Progenitor cell of endocrine pancreas (in vitro differentiated cells): ENCODE measurements around the gene LDHB. TPM values are rescaled to one million over a fixed set of nuclear protein-coding genes. Genes with fewer than 3 reads are reported as not detected.
"Not testable (repeated sequence)": the region's sequence is repeated elsewhere in the genome, so short reads cannot be mapped to it uniquely, and the experiment has no call there.

Experiments
- DNase-seq: peaks from one replicate; pipeline ENCODE4 v3.0.0; 2021; ENCODE audit warnings: low spot score; ENCODE audit not compliant: unreplicated experiment
- H3K27ac Mint-ChIP-seq: 2 replicates; pipeline ENCODE4 v1.8.0; 2021; ENCODE audit warnings: mild to moderate bottlenecking, moderate library complexity, mixed read lengths
- H3K27me3 Mint-ChIP-seq: 2 replicates; pipeline ENCODE4 v1.8.0; 2021; ENCODE audit warnings: mixed read lengths
- H3K36me3 Mint-ChIP-seq: 2 replicates; pipeline ENCODE4 v1.8.0; 2022; ENCODE audit warnings: mixed read lengths; ENCODE audit not compliant: insufficient read depth
- H3K4me1 Mint-ChIP-seq: 2 replicates; pipeline ENCODE4 v1.8.0; 2021; ENCODE audit warnings: low read depth, mixed read lengths
- H3K4me3 Mint-ChIP-seq: 2 replicates; pipeline ENCODE4 v1.8.0; 2021; ENCODE audit warnings: low read depth, mild to moderate bottlenecking, moderate library complexity, mixed read lengths
- H3K9me3 Mint-ChIP-seq: 2 replicates; pipeline ENCODE4 v1.8.0; 2021; ENCODE audit warnings: low read depth, mixed read lengths
- total RNA-seq: library from RNA; stranded (reverse); gene quantifications from 2 replicates; pipeline ENCODE4 v1.2.1, GENCODE V29; 2021
- TF ChIP-seq, protein P1 (sequence below): fragments of 200-600 bp; sonication (generic); IDR thresholded peaks from one replicate; pipeline ENCODE4 v1.5.0; 2021; ENCODE audit warnings: antibody characterized with exemption, mild to moderate bottlenecking; ENCODE audit not compliant: unreplicated experiment

LDHB gene
- total RNA-seq, 1 donor from 2014 or later, result 1,628 TPM

DNA sequence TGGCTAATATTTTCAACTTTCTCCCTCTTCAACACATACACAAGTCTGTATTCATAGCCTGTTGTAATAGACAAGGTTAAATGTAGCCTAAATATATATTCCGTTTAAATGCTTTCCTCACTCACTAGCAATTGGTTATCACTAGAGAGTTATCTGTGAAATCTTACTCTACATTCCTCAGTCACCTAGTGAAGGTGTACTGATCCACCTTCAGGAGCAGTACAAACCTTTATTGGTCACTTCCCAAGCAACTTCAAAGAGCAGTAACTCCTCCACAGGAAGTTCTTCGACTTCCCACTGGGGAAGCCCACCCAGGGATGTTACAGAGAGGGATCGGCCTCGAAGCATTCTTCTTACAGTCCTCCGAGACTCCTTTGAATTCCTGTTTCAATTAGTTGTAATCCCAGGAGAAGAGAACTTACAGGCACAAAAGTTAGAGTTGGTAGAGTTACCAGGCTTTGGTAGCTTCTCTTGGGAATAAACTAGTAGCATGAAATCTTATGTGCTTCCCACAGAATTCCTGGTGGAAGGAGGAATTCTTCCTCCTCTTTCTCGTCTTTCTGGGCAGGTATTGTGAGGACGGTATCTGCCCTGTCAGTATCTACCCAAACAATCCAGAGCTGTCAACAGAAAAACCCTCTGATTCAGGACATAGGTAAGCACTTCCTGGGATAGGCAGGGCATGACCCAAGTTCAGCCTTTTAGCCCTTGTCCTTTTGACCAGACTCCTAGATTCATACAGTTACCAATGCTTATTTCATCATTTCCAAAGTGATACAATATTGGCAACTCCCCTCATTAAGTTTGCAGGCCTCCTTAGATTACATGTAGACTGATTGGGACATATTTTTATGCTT, 53.2 kb downstream of the LDHB start, which contains the start of gene GYS2:
GYS2 (minus strand) TSS at position 603 of the 857 bp plus-strand sequence; CDS start at position 348, 255 bp downstream.
- Mint-ChIP-seq H3K27me3 (peaks cover 5% of the 10 kb centered on the region), H3K27ac (no peak within 1 kb of the TSS), H3K9me3 (no peaks in the 10 kb centered on the region), H3K4me3 (no peak within 1 kb of the TSS), H3K36me3 (no peaks in the 10 kb centered on the region), H3K4me1 (peaks cover 7% of the 10 kb centered on the region)
- TF ChIP-seq, protein P1, sequence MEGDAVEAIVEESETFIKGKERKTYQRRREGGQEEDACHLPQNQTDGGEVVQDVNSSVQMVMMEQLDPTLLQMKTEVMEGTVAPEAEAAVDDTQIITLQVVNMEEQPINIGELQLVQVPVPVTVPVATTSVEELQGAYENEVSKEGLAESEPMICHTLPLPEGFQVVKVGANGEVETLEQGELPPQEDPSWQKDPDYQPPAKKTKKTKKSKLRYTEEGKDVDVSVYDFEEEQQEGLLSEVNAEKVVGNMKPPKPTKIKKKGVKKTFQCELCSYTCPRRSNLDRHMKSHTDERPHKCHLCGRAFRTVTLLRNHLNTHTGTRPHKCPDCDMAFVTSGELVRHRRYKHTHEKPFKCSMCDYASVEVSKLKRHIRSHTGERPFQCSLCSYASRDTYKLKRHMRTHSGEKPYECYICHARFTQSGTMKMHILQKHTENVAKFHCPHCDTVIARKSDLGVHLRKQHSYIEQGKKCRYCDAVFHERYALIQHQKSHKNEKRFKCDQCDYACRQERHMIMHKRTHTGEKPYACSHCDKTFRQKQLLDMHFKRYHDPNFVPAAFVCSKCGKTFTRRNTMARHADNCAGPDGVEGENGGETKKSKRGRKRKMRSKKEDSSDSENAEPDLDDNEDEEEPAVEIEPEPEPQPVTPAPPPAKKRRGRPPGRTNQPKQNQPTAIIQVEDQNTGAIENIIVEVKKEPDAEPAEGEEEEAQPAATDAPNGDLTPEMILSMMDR, result no peak
- DNase-seq, result no peak

DNA sequence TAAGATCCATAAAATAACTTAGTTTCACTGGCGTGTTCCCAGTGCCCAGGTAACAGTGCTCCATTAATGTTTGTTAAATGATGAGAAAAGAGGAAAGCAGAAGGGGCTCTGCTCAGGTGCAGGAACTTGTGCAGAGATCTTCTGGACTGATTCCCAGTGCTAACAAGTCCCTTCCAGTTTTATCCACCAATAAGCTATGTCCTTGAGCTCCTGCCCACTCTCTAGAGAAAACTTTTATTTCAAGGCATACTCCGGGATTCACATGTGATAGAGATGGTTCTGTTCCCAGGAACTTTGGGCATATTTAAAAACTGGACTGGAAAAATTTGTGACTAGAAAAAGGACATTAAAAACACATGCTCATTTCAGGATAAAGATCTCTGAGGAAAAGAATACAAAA, 54.9 kb downstream of the LDHB start:
- no peaks in the 10 kb centered on the region for H3K9me3 Mint-ChIP-seq
- DNase-seq, result no peak
- no peak overlapping the region for H3K27ac Mint-ChIP-seq
- peaks cover 5% of the 10 kb centered on the region for H3K27me3 Mint-ChIP-seq
- H3K36me3 Mint-ChIP-seq, result no peaks in the 10 kb centered on the region
- H3K4me1 Mint-ChIP-seq, result peaks cover 15% of the 10 kb centered on the region
- TF ChIP-seq, protein P1, result no peak
- H3K4me3 Mint-ChIP-seq, result no peak overlapping the region

DNA sequence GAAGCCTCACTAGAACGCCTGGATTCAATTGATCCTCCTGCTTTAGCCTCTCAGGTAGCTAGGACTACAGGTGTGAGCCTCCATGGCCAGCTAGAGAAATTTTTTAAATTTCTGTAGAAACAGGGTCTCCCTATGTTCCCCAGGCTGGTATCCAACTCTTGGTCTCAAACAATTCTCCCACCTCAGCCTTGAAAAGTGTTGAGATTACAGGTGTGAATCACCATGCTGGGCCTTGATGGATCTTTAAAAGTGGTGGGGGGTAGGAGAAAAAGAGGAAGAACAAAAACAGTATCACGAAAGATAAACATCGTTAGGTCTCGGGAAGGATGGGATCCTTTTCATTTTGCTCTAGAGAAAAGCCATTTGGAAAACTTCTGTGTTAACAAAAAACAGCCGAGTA, 57.4 kb downstream of the LDHB start:
- TF ChIP-seq, protein P1, result no peak
- H3K9me3 Mint-ChIP-seq, result peaks cover 5% of the 10 kb centered on the region
- peaks cover 14% of the 10 kb centered on the region for H3K4me1 Mint-ChIP-seq
- no peak for DNase-seq
- H3K4me3 Mint-ChIP-seq, result no peak overlapping the region
- H3K36me3 Mint-ChIP-seq, result no peaks in the 10 kb centered on the region
- peaks cover 5% of the 10 kb centered on the region for H3K27me3 Mint-ChIP-seq
- no peak overlapping the region for H3K27ac Mint-ChIP-seq

DNA sequence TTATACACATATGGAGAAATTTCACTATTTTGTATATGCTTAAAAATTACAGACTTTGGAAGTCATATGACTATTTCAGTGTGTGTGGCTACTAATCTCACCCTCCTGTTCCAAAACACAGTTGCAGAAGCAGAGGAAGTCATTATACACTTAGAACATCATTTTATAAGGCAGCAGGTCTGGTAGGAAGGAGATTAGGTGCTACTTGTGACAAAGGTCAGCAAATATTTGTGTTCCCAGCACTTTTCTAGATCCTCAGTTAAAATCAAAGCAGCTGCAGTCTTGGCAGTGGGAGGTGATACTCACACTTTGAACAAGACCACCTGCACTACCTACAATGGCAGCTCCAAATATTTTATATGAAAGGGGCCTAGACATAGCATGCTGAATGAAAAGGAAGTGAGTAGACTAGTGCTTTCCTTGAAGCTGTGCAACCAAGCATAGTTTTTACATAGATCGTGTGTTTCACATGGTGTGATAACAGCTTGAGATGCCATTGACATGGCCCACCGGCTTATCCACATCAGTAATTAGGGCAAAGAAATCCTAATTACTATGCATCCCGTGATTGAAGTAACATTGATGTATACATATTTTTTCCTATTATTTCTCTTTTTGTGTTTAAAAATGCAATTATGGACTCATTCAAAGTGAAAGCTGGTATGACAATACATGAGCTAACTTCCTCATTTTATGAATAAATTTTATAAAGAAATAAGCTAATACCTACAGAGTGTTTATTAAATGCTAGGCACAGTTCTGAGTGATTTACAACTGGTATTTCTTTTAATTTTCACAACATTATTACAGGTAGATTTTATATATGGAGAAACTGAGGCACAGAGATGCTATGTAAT, 58.3 kb downstream of the LDHB start:
- Mint-ChIP-seq H3K4me1 (peaks cover 12% of the 10 kb centered on the region), H3K27me3 (peaks cover 5% of the 10 kb centered on the region), H3K27ac (no peak overlapping the region), H3K36me3 (no peaks in the 10 kb centered on the region), H3K4me3 (no peak overlapping the region), H3K9me3 (peaks cover 5% of the 10 kb centered on the region)
- TF ChIP-seq, protein P1, result no peak
- no peak for DNase-seq

DNA sequence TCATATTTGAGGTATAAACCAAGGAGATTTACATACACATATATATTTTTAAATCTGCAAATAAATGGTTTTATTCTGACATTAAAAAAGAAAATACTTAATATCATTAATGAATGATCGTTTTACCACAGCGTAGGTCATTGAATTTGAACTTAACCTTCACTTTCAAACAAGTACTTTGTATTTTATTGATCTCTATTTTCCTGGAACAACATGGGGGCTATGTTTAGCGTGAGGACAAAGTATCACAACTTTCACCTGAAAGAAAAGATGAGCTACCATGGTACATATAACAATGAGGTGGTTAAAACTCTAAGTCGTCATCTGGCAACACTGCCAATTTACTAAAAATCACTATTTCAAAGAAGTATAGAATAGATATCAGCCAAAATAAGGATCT, 59.0 kb downstream of the LDHB start:
- TF ChIP-seq, protein P1, result no peak
- peaks cover 5% of the 10 kb centered on the region for H3K27me3 Mint-ChIP-seq
- H3K27ac Mint-ChIP-seq, result no peak overlapping the region
- H3K4me1 Mint-ChIP-seq, result peaks cover 8% of the 10 kb centered on the region
- peaks cover 8% of the 10 kb centered on the region for H3K9me3 Mint-ChIP-seq
- DNase-seq, result no peak
- H3K36me3 Mint-ChIP-seq, result no peaks in the 10 kb centered on the region
- no peak overlapping the region for H3K4me3 Mint-ChIP-seq

DNA sequence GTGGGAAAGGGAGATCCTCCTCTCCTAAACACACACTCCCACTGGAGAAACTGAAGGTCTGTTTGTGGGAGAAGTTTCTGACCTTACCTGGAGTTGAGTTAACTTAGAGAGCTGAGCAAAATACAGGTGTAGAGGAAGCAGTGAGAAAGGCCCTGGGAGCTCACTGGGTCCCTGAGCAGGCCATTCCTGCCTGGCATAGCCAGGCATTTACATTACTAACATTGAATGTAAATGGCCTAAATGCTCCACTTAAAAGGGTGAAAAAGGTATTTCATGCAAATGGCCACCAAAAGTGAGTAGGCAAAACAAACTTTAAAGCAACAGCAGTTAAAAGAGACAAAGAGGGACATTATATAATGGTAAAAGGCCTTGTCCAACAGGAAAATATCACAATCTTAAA, 62.3 kb downstream of the LDHB start:
- not testable (repeated sequence) for H3K27me3 Mint-ChIP-seq, H3K36me3 Mint-ChIP-seq, H3K4me1 Mint-ChIP-seq, H3K27ac Mint-ChIP-seq, DNase-seq, H3K4me3 Mint-ChIP-seq
- H3K9me3 Mint-ChIP-seq, result peaks cover 31% of the 10 kb centered on the region
